Caco-2 (cell line): ENCODE data around the gene NSG1. TPM values are rescaled to one million over a fixed set of nuclear protein-coding genes. Genes with fewer than 3 reads are reported as not detected.

Experiments
- BruUV-seq: library from RNA; stranded (reverse); fragments of 400-500 nt; replicated peaks from 2 replicates; lab custom pipeline; 2021; lab: Mats Ljungman, UMichigan
- CTCF ChIA-PET: fragments of 300-600 bp; sonication (Branson Sonifier 250); formaldehyde crosslinking; loops from one replicate; lab custom pipeline; 2022; ENCODE audit warnings: antibody characterized with exemption; lab: Charles Lee
- POLR2A ChIA-PET: fragments of 300-600 bp; sonication (Branson Sonifier 250); formaldehyde crosslinking; loops from one replicate; lab custom pipeline; 2022; ENCODE audit warnings: antibody characterized with exemption; lab: Charles Lee
- DNase-seq, 2 experiments: peaks; one replicate each; pipeline versions ENCODE4 v3.0.0 to v3.0.0-alpha.2; 2020 to 2022
- H3K27me3 ChIP-seq: replicated peaks from 2 replicates; pipeline ENCODE4 v1.6.0; 2011; ENCODE audit warnings: low read length; ENCODE audit not compliant: control insufficient read depth, insufficient read depth
- H3K36me3 ChIP-seq: 2 replicates; pipeline ENCODE4 v1.5.1; 2011; ENCODE audit warnings: low read length; ENCODE audit not compliant: control insufficient read depth, insufficient read depth
- H3K4me1 ChIP-seq: fragments of 250-450 bp; sonication (Bioruptor Pico); 2 replicates; pipeline ENCODE4 v1.5.1; 2020; ENCODE audit warnings: mild to moderate bottlenecking
- H3K4me3 ChIP-seq: 2 replicates; pipeline ENCODE4 v1.5.1; 2011; ENCODE audit warnings: low read depth, mild to moderate bottlenecking, control low read depth, low read length
- H3K9me3 ChIP-seq: fragments of 250-450 bp; sonication (Bioruptor Pico); 2 replicates; pipeline ENCODE4 v1.5.1; 2020; ENCODE audit warnings: mild to moderate bottlenecking, moderate library complexity
- H3K27ac Mint-ChIP-seq: one replicate; pipeline ENCODE4 v1.8.0; 2022; ENCODE audit warnings: mixed read lengths; ENCODE audit not compliant: unreplicated experiment
- H3K27me3 Mint-ChIP-seq: one replicate; pipeline ENCODE4 v1.8.0; 2022; ENCODE audit warnings: mixed read lengths; ENCODE audit not compliant: insufficient read depth, unreplicated experiment
- H3K36me3 Mint-ChIP-seq: one replicate; pipeline ENCODE4 v1.8.0; 2022; ENCODE audit warnings: mild to moderate bottlenecking, mixed read lengths; ENCODE audit not compliant: insufficient read depth, unreplicated experiment
- H3K4me1 Mint-ChIP-seq: one replicate; pipeline ENCODE4 v1.8.0; 2022; ENCODE audit warnings: low read depth, mixed read lengths; ENCODE audit not compliant: unreplicated experiment
- H3K4me3 Mint-ChIP-seq: one replicate; pipeline ENCODE4 v1.8.0; 2022; ENCODE audit warnings: mild to moderate bottlenecking, moderate library complexity, mixed read lengths; ENCODE audit not compliant: unreplicated experiment
- H3K9me3 Mint-ChIP-seq: one replicate; pipeline ENCODE4 v1.8.0; 2022; ENCODE audit warnings: mixed read lengths; ENCODE audit not compliant: unreplicated experiment
- CTCF ChIP-seq, 2 experiments: fragments of 200-600 bp in 1 of 2; IDR thresholded peaks; 1 replicate in 1 of 2; 2 replicates in 1 of 2; pipeline versions ENCODE4 v1.5.1 to v1.8.0; 2011 to 2022; ENCODE audit warnings: antibody characterized with exemption in 1 of 2, control low read depth in 1 of 2, inconsistent platforms in 1 of 2, low read depth in 1 of 2, low read length in 1 of 2, mild to moderate bottlenecking in 1 of 2, moderate library complexity in 1 of 2; ENCODE audit not compliant: insufficient read depth in 1 of 2, severe bottlenecking in 1 of 2, unreplicated experiment in 1 of 2
- intact Hi-C: fragments of 100-400 bp; cut with micrococcal nuclease; formaldehyde crosslinking; loops from one replicate; pipeline ENCODE4 v1.10.0; 2022; ENCODE audit not compliant: unreplicated experiment
- total RNA-seq: library from RNA; stranded (reverse); gene quantifications from 2 replicates; pipeline ENCODE4 v1.2.3, GENCODE V29; 2022

The NSG1 gene
- total RNA-seq, 1 experiment from 2014 or later, result 7.2 TPM

GRCh38 chr4:4427886-4428285, 41.0 kb downstream of the NSG1 start:
- no peaks in the 10 kb centered on the region for H3K27me3 ChIP-seq
- intact Hi-C loops, result no loop called here
- peaks cover 25% of the 10 kb centered on the region for H3K36me3 Mint-ChIP-seq
- no peak overlapping the region for H3K4me3 ChIP-seq
- H3K9me3 ChIP-seq, result no peaks in the 10 kb centered on the region
- no peaks in the 10 kb centered on the region for H3K27me3 Mint-ChIP-seq
- 0 out of 2 replicates have a peak, but pooled peaks cover 2% of the 10 kb centered on the region for H3K36me3 ChIP-seq
- H3K27ac Mint-ChIP-seq, result no peak overlapping the region
- POLR2A ChIA-PET, result no interaction called here
- TF ChIP-seq CTCF (IDR thresholded peaks at IDR 0.05; ENCODE audit: insufficient read depth in 1 of 2, low read depth in 1 of 2, low read length in 1 of 2, severe bottlenecking in 1 of 2, unreplicated experiment in 1 of 2), result no peak
- H3K4me1 ChIP-seq, result peaks cover 4% of the 10 kb centered on the region; the same call in 1 of the 2 replicates
- CTCF ChIA-PET, result no interaction called here
- BruUV-seq, result no TSS peak
- H3K4me1 Mint-ChIP-seq, result no peaks in the 10 kb centered on the region
- H3K9me3 Mint-ChIP-seq, result no peaks in the 10 kb centered on the region
- no peak for DNase-seq
- no peak overlapping the region for H3K4me3 Mint-ChIP-seq

GRCh38 chr4:4428966-4429875, 42.3 kb downstream of the NSG1 start:
- peaks cover 25% of the 10 kb centered on the region for H3K36me3 Mint-ChIP-seq
- Histone ChIP-seq H3K36me3 (0 out of 2 replicates have a peak, but pooled peaks cover 2% of the 10 kb centered on the region), H3K4me3 (no peak overlapping the region), H3K9me3 (no peaks in the 10 kb centered on the region), H3K27me3 (no peaks in the 10 kb centered on the region), H3K4me1 (peaks cover 4% of the 10 kb centered on the region; the same call in 1 of the 2 replicates)
- no peaks in the 10 kb centered on the region for H3K4me1 Mint-ChIP-seq
- intact Hi-C loops, result no loop called here
- no peak overlapping the region for H3K4me3 Mint-ChIP-seq
- H3K9me3 Mint-ChIP-seq, result no peaks in the 10 kb centered on the region
- H3K27me3 Mint-ChIP-seq, result no peaks in the 10 kb centered on the region
- CTCF ChIA-PET, result no interaction called here
- POLR2A ChIA-PET, result no interaction called here
- BruUV-seq, result no TSS peak
- DNase-seq, result no peak
- no peak overlapping the region for H3K27ac Mint-ChIP-seq
- TF ChIP-seq CTCF (IDR thresholded peaks at IDR 0.05; ENCODE audit: insufficient read depth in 1 of 2, low read depth in 1 of 2, low read length in 1 of 2, severe bottlenecking in 1 of 2, unreplicated experiment in 1 of 2), result no peak

GRCh38 chr4:4430492-4431195, 43.7 kb downstream of the NSG1 start:
- Mint-ChIP-seq H3K36me3 (peaks cover 22% of the 10 kb centered on the region), H3K27me3 (no peaks in the 10 kb centered on the region), H3K9me3 (no peaks in the 10 kb centered on the region), H3K4me3 (no peak overlapping the region), H3K27ac (no peak overlapping the region), H3K4me1 (no peaks in the 10 kb centered on the region)
- intact Hi-C loops, result loop anchor here (1.0 kb wide), 1 partner anchor 51 kb away; no protein-coding TSS in a partner anchor
- H3K9me3 ChIP-seq, result no peaks in the 10 kb centered on the region
- BruUV-seq, result no TSS peak
- TF ChIP-seq CTCF (IDR thresholded peaks at IDR 0.05; ENCODE audit: insufficient read depth in 1 of 2, low read depth in 1 of 2, low read length in 1 of 2, severe bottlenecking in 1 of 2, unreplicated experiment in 1 of 2), result peak; percentile 57 to 77
- DNase-seq, result peak; percentile 53 to 65
- H3K4me1 ChIP-seq, result peaks cover 4% of the 10 kb centered on the region; the same call in 1 of the 2 replicates
- H3K27me3 ChIP-seq, result no peaks in the 10 kb centered on the region
- ChIA-PET POLR2A (no interaction called here), CTCF (interaction anchor here (1.0 kb wide), 1 partner anchor 171 kb away, joined by 4 read pairs; no protein-coding TSS in a partner anchor)
- H3K36me3 ChIP-seq, result 0 out of 2 replicates have a peak, but pooled peaks cover 2% of the 10 kb centered on the region
- no peak overlapping the region for H3K4me3 ChIP-seq
